ENCODE results near the gene CXCL11.

Gene CXCL11

DNA sequence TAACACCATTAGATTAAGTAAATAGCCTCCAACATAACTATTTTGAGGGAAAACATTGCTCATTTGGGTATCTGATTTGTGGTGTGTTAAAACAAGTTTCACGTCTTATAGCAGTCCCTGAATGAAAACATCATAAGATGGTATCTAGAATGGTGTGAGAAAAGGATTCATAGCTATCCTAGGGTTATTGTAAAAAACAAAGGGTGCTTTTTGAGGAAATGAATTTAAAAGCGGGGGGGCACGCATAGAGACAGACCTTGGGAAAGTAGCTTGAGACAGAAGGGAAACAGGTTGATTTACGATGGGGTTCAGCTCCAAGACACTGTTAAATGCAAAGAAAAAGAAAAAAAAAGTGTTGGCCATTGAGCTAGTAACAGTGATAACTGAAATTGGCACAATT, 11.8 kb downstream of the CXCL11 start:
- ATAC-seq: no peak
- TF ChIP-seq, protein P1, sequence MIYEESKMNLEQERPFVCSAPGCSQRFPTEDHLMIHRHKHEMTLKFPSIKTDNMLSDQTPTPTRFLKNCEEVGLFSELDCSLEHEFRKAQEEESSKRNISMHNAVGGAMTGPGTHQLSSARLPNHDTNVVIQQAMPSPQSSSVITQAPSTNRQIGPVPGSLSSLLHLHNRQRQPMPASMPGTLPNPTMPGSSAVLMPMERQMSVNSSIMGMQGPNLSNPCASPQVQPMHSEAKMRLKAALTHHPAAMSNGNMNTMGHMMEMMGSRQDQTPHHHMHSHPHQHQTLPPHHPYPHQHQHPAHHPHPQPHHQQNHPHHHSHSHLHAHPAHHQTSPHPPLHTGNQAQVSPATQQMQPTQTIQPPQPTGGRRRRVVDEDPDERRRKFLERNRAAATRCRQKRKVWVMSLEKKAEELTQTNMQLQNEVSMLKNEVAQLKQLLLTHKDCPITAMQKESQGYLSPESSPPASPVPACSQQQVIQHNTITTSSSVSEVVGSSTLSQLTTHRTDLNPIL (CRISPR knock-in tag; IDR thresholded peaks at IDR 0.05; ENCODE audit: low read depth): no peak
- TF ChIP-seq BACH2 (CRISPR knock-in tag; IDR thresholded peaks at IDR 0.05; ENCODE audit: borderline replicate concordance) (no peak), ZFP30 (CRISPR knock-in tag; IDR thresholded peaks at IDR 0.05) (no peak), ARNTL (CRISPR knock-in tag; IDR thresholded peaks at IDR 0.05; ENCODE audit: borderline replicate concordance, low read depth) (no peak), ZFP3 (CRISPR knock-in tag; IDR thresholded peaks at IDR 0.05) (no peak), ZNF70 (CRISPR knock-in tag; IDR thresholded peaks at IDR 0.05) (no peak), GLIS3 (CRISPR knock-in tag; IDR thresholded peaks at IDR 0.05) (no peak)
- TF ChIP-seq, protein P2, sequence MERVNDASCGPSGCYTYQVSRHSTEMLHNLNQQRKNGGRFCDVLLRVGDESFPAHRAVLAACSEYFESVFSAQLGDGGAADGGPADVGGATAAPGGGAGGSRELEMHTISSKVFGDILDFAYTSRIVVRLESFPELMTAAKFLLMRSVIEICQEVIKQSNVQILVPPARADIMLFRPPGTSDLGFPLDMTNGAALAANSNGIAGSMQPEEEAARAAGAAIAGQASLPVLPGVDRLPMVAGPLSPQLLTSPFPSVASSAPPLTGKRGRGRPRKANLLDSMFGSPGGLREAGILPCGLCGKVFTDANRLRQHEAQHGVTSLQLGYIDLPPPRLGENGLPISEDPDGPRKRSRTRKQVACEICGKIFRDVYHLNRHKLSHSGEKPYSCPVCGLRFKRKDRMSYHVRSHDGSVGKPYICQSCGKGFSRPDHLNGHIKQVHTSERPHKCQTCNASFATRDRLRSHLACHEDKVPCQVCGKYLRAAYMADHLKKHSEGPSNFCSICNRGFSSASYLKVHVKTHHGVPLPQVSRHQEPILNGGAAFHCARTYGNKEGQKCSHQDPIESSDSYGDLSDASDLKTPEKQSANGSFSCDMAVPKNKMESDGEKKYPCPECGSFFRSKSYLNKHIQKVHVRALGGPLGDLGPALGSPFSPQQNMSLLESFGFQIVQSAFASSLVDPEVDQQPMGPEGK (CRISPR knock-in tag; IDR thresholded peaks at IDR 0.05; ENCODE audit: borderline replicate concordance): no peak
- TF ChIP-seq, protein P3, sequence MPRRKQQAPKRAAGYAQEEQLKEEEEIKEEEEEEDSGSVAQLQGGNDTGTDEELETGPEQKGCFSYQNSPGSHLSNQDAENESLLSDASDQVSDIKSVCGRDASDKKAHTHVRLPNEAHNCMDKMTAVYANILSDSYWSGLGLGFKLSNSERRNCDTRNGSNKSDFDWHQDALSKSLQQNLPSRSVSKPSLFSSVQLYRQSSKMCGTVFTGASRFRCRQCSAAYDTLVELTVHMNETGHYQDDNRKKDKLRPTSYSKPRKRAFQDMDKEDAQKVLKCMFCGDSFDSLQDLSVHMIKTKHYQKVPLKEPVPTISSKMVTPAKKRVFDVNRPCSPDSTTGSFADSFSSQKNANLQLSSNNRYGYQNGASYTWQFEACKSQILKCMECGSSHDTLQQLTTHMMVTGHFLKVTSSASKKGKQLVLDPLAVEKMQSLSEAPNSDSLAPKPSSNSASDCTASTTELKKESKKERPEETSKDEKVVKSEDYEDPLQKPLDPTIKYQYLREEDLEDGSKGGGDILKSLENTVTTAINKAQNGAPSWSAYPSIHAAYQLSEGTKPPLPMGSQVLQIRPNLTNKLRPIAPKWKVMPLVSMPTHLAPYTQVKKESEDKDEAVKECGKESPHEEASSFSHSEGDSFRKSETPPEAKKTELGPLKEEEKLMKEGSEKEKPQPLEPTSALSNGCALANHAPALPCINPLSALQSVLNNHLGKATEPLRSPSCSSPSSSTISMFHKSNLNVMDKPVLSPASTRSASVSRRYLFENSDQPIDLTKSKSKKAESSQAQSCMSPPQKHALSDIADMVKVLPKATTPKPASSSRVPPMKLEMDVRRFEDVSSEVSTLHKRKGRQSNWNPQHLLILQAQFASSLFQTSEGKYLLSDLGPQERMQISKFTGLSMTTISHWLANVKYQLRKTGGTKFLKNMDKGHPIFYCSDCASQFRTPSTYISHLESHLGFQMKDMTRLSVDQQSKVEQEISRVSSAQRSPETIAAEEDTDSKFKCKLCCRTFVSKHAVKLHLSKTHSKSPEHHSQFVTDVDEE (CRISPR knock-in tag; IDR thresholded peaks at IDR 0.05): no peak
- TF ChIP-seq, protein P4, sequence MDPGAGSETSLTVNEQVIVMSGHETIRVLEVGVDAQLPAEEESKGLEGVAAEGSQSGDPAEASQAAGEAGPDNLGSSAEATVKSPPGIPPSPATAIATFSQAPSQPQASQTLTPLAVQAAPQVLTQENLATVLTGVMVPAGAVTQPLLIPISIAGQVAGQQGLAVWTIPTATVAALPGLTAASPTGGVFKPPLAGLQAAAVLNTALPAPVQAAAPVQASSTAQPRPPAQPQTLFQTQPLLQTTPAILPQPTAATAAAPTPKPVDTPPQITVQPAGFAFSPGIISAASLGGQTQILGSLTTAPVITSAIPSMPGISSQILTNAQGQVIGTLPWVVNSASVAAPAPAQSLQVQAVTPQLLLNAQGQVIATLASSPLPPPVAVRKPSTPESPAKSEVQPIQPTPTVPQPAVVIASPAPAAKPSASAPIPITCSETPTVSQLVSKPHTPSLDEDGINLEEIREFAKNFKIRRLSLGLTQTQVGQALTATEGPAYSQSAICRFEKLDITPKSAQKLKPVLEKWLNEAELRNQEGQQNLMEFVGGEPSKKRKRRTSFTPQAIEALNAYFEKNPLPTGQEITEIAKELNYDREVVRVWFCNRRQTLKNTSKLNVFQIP (CRISPR knock-in tag; IDR thresholded peaks at IDR 0.05; ENCODE audit: borderline replicate concordance, low read depth): no peak

DNA sequence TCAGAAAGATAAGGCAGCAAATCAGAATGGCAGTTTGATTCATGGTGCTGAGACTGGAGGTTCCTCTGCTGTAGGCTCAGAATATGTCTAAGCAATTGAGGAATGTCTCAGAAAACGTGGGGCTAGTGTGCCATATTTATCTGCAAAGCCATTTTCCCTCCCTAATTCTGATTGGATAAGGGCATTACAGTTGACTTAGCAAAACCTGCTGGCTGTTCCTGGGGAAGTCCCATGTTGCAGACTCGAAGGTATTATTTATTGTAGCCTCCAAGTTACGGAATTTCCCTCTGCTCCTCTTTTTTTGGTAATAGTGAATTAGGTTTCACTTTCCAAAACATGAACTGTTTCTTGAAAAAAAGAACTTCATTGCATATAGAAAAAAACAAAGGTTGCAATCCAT, 12.5 kb downstream of the CXCL11 start, which contains the start of gene CXCL10:
Gene CXCL10, minus strand, starts transcription at position 109 of the 400 bp plus-strand sequence. Its CDS starts 66 bp downstream, at position 43.
- ATAC-seq: no peak
- no peak for TF ChIP-seq ZNF70 (CRISPR knock-in tag; IDR thresholded peaks at IDR 0.05)
- TF ChIP-seq, protein P1 (CRISPR knock-in tag; IDR thresholded peaks at IDR 0.05; ENCODE audit: low read depth): no peak
- TF ChIP-seq GLIS3 (CRISPR knock-in tag; IDR thresholded peaks at IDR 0.05): no peak
- TF ChIP-seq ZC3H10 (CRISPR knock-in tag; IDR thresholded peaks at IDR 0.05): no peak
- TF ChIP-seq TOX (CRISPR knock-in tag; IDR thresholded peaks at IDR 0.05; ENCODE audit: borderline replicate concordance): no peak
- TF ChIP-seq BACH2 (CRISPR knock-in tag; IDR thresholded peaks at IDR 0.05; ENCODE audit: borderline replicate concordance): no peak
- TF ChIP-seq SNAI2 (CRISPR knock-in tag; IDR thresholded peaks at IDR 0.05): no peak
- no peak for TF ChIP-seq ARNTL (CRISPR knock-in tag; IDR thresholded peaks at IDR 0.05; ENCODE audit: borderline replicate concordance, low read depth)
- TF ChIP-seq, protein P2 (CRISPR knock-in tag; IDR thresholded peaks at IDR 0.05; ENCODE audit: borderline replicate concordance): no peak
- no peak for TF ChIP-seq PPARA (CRISPR knock-in tag; IDR thresholded peaks at IDR 0.05; ENCODE audit: borderline replicate concordance)
- TF ChIP-seq ZFP3 (CRISPR knock-in tag; IDR thresholded peaks at IDR 0.05): no peak
- no peak for TF ChIP-seq ISL1 (CRISPR knock-in tag; IDR thresholded peaks at IDR 0.05)
- TF ChIP-seq, protein P5, sequence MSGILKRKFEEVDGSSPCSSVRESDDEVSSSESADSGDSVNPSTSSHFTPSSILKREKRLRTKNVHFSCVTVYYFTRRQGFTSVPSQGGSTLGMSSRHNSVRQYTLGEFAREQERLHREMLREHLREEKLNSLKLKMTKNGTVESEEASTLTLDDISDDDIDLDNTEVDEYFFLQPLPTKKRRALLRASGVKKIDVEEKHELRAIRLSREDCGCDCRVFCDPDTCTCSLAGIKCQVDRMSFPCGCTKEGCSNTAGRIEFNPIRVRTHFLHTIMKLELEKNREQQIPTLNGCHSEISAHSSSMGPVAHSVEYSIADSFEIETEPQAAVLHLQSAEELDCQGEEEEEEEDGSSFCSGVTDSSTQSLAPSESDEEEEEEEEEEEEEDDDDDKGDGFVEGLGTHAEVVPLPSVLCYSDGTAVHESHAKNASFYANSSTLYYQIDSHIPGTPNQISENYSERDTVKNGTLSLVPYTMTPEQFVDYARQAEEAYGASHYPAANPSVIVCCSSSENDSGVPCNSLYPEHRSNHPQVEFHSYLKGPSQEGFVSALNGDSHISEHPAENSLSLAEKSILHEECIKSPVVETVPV (CRISPR knock-in tag; IDR thresholded peaks at IDR 0.05): no peak
- no peak for TF ChIP-seq OSR1 (CRISPR knock-in tag; IDR thresholded peaks at IDR 0.05)
